ENCODE data around the gene DGAT2L6. TPM values are rescaled to one million over a fixed set of nuclear protein-coding genes. Genes with fewer than 3 reads are reported as not detected.

DGAT2L6 gene
- total RNA-seq, 1 donor from 2014 or later: not detected

DNA sequence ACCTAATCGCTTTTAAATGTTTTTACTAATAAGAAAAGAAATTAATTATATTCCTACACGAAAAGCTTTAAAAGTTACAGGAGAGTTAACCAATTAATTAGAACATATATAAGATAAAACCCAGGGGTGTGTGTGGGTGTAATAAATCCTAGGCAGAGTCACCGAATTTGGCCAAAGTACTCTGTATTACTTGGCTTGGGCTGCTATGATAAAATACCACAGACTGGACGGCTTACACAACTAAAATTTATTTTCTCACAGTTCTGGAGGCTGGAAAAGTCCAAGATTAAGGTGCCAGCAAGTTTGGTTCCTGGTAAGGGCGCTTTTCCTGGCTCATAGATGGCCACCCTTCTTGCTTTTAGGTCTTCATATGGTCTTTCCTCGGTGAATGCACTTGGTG, 67.6 kb downstream of the DGAT2L6 start:
- H3K4me1 Mint-ChIP-seq: no peaks in the 10 kb centered on the region
- TF ChIP-seq, protein P1, sequence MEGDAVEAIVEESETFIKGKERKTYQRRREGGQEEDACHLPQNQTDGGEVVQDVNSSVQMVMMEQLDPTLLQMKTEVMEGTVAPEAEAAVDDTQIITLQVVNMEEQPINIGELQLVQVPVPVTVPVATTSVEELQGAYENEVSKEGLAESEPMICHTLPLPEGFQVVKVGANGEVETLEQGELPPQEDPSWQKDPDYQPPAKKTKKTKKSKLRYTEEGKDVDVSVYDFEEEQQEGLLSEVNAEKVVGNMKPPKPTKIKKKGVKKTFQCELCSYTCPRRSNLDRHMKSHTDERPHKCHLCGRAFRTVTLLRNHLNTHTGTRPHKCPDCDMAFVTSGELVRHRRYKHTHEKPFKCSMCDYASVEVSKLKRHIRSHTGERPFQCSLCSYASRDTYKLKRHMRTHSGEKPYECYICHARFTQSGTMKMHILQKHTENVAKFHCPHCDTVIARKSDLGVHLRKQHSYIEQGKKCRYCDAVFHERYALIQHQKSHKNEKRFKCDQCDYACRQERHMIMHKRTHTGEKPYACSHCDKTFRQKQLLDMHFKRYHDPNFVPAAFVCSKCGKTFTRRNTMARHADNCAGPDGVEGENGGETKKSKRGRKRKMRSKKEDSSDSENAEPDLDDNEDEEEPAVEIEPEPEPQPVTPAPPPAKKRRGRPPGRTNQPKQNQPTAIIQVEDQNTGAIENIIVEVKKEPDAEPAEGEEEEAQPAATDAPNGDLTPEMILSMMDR (conservative IDR thresholded peaks at IDR 0.05): no peak
- no peaks in the 10 kb centered on the region for H3K27me3 Mint-ChIP-seq (ENCODE audit: low read depth)
- peaks cover 2% of the 10 kb centered on the region for H3K36me3 Mint-ChIP-seq (ENCODE audit: low read depth)
- H3K27ac Mint-ChIP-seq (ENCODE audit: unreplicated experiment): no peak overlapping the region
- DNase-seq (ENCODE audit: low read depth, low spot score): no peak
- peaks cover 7% of the 10 kb centered on the region for H3K9me3 Mint-ChIP-seq
- no peak overlapping the region for H3K4me3 Mint-ChIP-seq

DNA sequence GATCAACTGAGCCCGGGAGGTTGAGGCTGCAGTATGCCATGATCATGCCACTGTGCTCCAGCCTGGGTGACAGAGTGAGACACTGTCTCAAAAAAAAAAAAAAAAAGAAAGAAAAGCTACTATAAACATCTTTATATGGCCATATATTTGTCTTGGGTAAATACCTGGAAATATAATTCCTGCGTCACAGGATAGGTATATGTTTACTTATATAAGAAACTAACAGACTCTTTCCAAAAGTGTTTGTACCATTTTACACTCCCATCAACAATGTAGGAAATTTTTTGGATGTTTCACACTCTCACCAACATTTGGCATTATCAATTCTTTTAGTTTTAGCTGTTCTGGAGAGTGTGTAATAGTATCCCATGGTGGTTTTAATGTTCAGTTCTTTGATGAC, 70.0 kb downstream of the DGAT2L6 start:
- Mint-ChIP-seq H3K4me1 (no peaks in the 10 kb centered on the region), H3K27me3 (ENCODE audit: low read depth) (no peaks in the 10 kb centered on the region), H3K36me3 (ENCODE audit: low read depth) (peaks cover 5% of the 10 kb centered on the region), H3K9me3 (peaks cover 5% of the 10 kb centered on the region), H3K4me3 (no peak overlapping the region), H3K27ac (ENCODE audit: unreplicated experiment) (no peak overlapping the region)
- DNase-seq (ENCODE audit: low read depth, low spot score): no peak
- TF ChIP-seq, protein P1 (conservative IDR thresholded peaks at IDR 0.05): no peak

DNA sequence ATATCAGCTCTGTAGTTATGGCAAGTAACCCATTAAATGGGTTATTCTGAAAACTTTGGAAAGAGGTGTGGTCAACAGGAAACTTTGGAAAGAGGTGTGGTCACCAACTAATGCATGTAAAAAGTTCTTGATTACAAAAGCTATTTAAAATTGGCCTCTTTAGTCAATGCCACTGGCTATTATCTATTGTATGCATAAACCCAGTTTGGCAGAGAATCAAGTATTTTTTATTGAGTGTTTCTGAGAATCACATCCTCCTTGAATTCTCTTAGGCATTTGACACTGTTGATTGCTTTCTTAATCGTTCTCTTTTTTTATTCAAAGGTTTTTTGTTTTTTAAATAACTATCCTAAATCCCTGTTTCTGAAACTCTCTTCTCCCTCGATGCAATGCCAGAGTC, 75.2 kb downstream of the DGAT2L6 start:
- H3K27me3 Mint-ChIP-seq (ENCODE audit: low read depth): no peaks in the 10 kb centered on the region
- H3K4me3 Mint-ChIP-seq: no peak overlapping the region
- H3K36me3 Mint-ChIP-seq (ENCODE audit: low read depth): peaks cover 10% of the 10 kb centered on the region
- H3K4me1 Mint-ChIP-seq: peaks cover 8% of the 10 kb centered on the region
- TF ChIP-seq, protein P1 (conservative IDR thresholded peaks at IDR 0.05): no peak
- no peak for DNase-seq (ENCODE audit: low read depth, low spot score)
- H3K9me3 Mint-ChIP-seq: peaks cover 11% of the 10 kb centered on the region
- H3K27ac Mint-ChIP-seq (ENCODE audit: unreplicated experiment): no peak overlapping the region

DNA sequence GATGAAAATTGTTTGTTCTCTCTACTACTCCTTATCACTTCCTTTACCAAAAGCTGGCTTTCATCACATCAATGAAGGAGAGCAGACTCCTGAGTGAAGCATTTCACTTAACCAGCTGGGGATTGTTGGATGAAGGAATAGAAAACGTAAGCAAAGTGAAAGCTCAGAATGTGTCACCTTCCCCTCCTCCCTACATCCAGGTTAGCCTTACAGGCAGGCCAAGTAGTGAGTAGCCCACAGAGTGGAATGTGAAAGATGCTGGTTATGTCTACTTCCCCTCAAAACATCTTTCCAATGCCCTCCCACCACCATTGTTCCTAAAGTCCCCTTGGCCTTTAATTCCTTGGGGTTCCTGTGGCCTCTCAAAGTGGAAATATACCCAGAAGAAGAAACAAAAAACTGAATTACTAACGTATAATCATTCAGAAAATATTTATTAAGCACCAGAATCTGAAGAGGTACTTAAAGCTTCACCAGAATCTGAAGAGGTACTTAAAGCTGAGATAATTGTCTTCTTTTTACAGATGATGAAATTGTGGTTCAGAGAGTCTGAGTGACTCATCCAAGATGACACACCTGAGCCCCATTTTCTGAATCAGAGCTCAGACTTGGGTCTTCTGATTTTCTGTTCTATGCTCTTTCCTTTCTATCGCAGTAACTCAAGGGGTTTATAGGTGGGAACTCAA, 76.2 kb downstream of the DGAT2L6 start:
- H3K4me1 Mint-ChIP-seq: peaks cover 8% of the 10 kb centered on the region
- peaks cover 10% of the 10 kb centered on the region for H3K36me3 Mint-ChIP-seq (ENCODE audit: low read depth)
- H3K27me3 Mint-ChIP-seq (ENCODE audit: low read depth): no peaks in the 10 kb centered on the region
- DNase-seq (ENCODE audit: low read depth, low spot score): no peak
- H3K9me3 Mint-ChIP-seq: peaks cover 9% of the 10 kb centered on the region
- H3K4me3 Mint-ChIP-seq: no peak overlapping the region
- TF ChIP-seq, protein P1 (conservative IDR thresholded peaks at IDR 0.05): no peak
- H3K27ac Mint-ChIP-seq (ENCODE audit: unreplicated experiment): no peak overlapping the region

DNA sequence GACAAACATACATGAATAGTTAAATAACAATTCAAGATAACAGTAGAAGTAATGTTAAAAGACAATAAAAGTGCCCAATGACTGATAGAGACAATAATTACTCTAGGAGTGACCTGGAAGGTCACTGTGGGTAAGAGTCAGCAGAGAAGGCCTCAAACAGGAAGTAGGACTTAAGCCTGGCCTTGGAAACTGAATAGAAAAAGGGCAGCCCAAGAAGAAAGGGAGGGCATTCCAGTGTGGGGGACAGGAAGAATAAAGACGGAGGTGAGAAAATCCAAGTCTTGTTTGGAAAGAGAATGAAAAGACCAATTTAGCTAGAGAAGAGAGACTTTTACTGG, 76.7 kb downstream of the DGAT2L6 start:
- H3K27me3 Mint-ChIP-seq (ENCODE audit: low read depth): no peaks in the 10 kb centered on the region
- no peak for DNase-seq (ENCODE audit: low read depth, low spot score)
- TF ChIP-seq, protein P1 (conservative IDR thresholded peaks at IDR 0.05): no peak
- H3K4me1 Mint-ChIP-seq: peaks cover 8% of the 10 kb centered on the region
- H3K9me3 Mint-ChIP-seq: peaks cover 9% of the 10 kb centered on the region
- no peak overlapping the region for H3K4me3 Mint-ChIP-seq
- peaks cover 10% of the 10 kb centered on the region for H3K36me3 Mint-ChIP-seq (ENCODE audit: low read depth)
- no peak overlapping the region for H3K27ac Mint-ChIP-seq (ENCODE audit: unreplicated experiment)
